Kidney capillary endothelial cell (primary cell): Measurements from ENCODE around the gene PRMT5.
"Not testable (repeated sequence)": the region's sequence is repeated elsewhere in the genome, so short reads cannot be mapped to it uniquely, and the experiment has no call there.

Experiments used
- DNase-seq: peaks from one replicate; pipeline ENCODE4 v3.0.0-alpha.2; 2018; ENCODE audit warnings: low spot score

Gene PRMT5

DNA sequence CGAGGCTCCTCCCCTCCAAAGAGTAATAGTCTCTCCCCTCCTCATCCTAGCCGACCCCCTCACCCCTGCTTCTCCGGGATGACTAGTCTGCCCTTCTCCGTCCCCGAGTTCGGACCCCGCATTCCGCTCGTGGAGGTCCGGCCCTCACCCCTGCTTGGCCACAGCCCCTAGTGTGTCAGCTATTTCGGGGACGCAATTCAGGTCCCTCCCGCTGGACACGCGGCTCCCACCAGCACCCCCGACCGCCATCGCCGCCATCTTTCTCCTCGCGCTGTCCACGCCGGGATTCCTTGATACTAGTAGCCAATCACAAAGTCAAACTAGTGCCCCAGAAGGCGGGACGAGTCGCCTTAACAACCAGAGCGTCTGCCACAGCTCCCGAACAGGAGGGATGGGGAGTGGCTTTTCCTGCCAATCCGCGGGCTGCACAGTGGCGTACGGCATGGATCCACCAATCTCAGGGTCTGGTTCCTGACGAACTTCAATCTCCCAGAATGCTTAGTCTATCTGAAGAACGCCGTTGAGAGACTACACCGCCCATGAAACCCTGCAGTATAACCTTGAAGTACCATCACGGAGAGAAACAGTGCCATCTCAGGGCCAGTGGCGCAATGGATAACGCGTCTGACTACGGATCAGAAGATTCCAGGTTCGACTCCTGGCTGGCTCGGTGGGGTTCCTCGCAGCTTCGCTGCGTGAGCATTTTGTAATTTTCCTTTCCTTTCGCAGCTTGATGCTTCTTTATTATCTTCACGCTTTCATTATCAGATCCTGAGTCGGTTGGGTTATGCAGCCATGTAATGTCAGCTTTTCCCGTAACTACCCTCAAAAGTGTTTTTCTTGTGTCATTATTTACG lies at the start of gene PRMT5:
Gene PRMT5, minus strand, starts transcription at position 273 of the 857 bp plus-strand sequence. Its CDS starts 15 bp downstream, at position 258.
- peak; percentile 100 for DNase-seq

DNA sequence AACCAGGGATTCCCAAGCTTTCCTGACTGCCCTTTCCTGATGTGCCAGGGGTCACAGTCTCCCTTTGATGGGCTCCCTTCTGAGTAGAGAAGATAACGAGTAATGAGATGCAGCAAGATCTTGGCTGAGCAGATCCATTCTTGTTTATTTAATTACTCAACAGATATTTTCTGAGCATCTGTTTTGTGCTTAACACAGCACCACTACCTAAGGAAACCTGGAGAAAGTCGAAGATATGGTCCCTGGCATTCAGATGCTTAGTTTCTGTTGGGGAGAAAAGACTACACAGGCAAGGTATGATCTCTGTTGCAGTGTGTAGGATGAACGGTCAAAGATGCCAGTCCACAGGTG lies 49.3 kb upstream of the PRMT5 start:
- no peak for DNase-seq

DNA sequence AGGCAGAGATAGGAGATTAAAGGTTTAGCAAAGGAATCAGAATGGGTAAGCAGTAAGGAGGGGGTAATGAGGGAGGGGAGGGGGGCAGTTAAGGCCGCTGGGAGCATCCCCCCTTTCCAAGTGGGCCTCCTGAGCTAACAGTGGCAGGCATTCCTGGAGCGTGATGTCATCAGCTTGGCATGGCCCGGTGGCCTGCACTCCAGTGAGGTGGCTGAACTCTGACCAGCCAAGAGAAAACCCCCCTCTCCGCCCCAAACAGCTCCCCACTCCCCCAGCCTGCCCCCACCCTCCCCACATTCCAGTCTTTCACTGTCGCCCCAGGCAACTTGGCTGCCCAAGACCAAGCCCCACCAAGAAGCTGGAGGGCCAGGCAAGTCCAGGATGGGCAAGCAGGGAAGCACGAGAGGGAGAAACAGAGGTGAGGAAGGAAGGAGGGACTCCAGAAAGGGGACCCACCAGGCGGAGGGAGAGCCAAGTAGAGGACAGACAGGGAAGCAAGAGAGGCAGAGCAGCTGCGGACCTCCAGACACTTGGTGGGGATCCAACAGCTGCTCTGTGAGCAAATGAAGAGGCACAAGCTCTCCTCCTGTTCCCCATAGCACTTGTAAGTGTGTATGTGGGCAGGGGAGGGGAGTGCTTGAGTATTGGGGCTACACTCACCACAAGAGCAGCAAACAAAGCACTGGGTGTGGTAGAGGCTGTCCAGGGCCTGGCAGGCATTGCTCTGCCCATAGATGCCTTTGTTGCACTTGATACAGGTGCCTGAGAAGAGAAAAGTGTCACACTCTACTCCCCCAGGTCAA lies 48.7 kb upstream of the PRMT5 start:
- DNase-seq, result no peak

DNA sequence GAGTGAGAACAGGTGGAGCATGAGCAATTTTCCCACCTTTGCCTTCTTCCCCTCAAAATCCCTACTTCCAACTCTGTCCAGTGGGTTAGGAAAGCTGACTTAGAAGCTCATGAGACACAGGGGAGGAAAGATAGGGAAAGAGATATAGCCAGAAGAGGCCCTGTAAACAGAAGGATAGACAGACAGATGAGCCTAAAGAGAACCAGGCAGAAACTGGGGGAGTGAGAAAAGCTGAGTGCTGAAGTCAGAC lies 48.2 kb upstream of the PRMT5 start:
- DNase-seq, result no peak

DNA sequence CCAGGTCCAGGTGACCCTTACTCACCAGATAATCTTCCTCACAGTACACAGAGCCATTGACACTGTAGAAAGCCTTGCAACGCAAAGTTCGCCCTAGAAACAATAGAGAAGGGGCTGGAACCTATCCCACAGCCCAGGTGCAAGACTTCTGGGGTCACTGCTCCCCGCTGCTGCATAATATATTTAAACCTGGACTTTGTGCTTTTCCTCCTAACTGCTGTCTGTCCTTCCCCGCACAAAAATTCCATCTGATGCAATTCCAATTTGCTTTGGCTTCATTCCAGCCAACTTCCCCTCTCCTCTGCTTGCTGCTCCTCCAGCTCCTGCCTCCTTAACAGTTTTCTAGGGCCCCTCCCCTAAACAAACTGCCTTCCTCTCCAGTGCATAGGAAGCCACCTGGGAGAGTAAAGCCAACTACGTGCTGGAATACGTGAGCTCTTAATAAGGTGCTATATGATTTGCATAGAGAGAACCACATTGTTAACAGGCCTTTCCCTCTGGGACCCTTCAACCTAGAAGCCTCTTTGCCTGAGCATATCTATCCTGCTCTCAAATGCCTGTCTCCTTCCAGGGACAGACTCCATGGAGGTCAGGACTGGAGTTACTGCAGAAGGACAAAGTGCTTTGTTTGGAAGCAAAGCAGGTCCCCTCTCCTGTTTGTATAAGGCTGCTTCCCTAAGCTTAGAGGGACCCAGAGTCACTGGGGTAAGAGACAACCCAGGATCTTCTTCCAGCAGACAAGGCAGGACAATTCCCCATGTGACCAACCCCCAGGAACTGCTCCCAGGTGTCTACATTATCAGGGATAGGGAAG lies 47.7 kb upstream of the PRMT5 start:
- no peak for DNase-seq

DNA sequence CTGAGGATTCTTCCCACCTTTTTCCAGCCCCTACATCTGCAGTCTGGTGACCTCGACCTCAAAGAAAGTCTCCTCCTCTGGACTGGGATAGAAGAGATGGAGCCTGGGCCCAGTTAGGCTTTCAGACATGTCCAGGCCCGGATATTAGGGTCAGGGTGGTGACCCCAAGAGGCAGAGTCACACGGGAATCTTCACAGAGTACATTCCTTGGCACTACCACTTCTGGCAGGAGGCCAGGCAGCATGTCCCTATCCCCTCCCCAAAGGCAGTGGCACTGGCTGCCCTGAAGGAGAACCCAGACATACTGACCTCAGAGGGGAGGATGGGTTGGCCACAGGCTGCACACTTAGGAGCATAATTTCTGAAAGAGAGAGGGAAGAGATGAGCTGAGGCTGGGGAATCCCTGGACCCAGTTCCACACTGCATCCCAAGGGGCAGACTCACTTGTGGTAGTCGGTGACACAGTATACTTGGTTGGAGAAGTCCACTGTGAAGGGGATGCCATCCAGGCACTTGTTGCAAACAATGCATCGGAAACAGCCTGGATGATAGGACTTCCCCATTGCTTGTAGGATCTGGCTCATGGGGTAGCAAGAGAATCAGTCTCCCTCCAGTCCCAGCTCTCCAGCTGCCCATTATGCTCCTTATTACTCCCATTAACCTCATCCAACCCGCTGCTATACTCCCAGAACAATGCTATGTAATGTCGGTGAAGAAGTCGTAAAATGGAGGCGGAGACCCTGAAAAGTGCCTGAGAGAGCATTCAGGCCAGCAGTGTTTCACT lies 45.5 kb upstream of the PRMT5 start:
- no peak for DNase-seq

DNA sequence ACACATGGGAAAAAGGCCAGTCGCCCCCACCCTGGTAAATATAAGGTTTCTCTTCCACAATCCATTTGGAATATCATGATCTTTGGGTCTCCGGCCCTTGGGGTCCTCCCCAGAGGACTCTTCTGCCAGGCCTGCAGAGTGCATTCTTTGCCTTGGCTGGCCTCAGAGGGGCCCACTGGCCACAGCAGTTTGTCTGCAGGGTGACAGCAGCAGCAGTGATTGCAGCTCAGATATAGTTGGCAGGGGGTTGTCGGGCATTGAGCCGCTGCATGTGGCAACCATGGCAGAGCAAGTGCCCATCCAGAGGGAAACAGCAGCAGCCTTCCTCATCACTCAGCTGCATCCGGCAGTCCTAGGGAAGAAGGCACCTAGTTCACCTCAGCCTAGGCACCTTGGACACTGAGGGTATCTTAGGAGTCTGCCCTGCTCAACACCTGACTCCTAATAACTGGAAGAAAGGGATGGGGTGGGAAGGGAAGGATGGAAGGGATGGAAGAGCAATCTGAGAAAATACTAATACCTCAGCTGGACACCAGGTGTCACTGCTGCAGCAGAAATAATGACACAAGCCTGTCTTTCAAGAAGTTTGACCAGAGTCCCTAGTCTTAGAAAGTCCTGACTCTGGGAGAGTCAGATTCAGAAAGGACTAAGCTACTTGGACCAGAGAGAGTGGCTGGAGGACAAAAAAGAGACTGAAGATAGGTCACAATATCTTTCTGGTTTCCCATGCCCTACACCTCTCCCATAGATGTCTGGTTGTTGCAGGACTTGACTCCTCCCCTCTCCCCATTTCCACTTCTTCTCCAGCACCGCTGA lies 44.2 kb upstream of the PRMT5 start:
- no peak for DNase-seq

DNA sequence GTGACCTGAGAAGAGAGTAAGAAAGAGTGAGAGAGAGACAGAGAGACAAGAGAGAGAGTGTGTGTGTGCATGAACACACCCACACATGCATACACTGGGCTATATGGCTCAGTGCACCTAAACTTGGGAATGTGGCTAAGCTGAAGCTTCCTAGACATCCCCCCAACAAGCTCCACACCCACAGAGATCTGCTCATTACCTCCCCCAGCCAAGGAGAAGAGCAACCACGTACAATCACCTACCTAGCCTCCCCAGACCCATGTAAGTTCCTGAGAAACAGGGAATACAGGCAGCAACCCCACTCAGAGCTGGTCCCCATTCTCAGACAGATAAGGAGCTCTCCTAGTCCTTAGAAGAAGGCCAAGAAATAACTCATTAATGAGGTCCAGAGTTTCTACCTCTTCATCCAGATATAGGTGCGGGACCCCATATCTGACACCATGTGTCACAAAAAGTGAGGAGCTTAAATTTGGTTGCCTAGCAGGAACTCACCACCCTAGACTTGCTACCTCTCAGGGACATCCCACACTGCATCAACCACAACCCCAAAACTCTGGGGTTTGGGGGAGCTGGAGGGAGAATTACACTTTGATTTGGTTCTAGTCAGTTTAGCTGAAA lies 43.2 kb upstream of the PRMT5 start:
- DNase-seq, result no peak

DNA sequence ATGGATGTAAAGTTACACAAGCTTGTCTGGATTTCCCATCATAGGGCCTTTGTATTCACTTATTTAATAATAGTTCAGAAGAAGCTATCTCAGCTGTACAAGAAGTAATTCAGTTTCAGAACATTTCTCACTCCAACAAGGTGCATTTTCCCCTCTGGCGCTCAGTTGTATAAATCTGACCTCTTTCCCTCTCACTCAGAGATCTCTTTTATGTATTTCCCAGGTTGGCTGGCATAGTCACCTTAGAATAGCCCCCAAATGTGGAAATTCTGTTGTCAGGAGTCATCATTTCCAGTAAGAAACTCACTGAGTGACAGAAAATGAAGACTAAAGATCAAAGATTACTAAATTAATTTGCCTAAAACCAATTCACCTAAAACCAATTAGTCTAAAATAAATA lies 42.0 kb upstream of the PRMT5 start:
- no peak for DNase-seq

DNA sequence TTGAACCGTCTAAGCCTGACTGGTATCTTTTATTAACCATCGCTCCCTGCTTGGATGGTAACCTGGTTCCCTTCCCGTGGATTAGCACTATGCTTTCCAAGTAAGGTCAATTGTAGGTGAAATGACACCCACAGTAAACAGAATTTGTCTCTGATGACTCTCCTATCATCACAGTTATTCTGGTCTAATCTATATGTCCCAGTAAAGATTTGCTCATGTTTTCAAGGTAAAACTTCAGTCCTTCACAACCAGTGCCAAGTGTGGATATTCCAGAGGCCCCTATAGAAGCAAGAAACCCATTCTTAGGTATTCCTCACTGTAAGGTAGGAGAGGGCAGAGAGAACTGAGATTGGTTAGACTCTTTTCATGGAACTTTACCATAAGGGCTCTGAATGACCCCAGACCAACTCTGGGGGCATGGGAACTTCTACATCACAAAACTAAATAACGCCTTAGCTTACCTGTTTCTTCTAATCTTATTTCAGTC lies 37.6 kb upstream of the PRMT5 start:
- no peak for DNase-seq

DNA sequence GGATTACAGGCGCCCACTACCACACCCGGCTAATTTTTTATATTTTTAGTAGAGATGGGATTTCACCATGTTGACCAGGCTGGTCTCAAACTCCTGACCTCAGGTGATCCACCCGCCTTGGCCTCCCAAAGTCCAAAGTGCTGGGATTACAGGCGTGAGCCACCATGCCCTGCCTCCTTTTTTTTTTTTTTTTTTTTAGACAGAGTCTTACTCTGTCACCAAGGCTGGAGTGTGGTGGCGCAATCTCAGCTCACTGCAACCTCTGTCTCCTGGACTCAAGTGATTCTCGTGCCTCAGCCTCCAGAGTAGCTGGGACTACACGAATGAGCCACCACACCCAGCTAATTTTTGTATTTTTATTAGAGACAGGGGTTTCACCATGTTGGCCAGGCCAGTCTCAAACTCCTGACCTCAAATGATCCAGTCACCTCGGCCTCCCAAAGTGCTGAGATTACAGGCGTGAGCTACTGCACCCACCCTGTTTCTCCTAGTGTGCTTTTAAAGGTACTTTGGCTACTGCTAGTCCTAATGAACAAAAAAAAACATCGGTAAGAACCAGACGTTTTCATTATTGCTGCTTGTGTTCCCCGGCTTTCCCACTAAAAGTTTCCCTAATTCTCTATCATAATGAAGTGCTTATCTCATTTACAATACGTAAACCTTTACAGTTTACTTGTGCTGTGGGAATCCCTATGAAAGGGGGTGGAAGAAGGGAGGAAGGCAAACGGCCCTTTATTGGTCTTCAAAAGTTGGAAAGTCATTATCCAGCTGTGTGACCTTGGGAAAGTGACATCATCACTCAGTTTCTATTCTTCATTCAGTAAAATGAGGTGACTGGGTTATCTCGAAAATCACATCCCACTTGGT lies 37.0 kb upstream of the PRMT5 start:
- not testable (repeated sequence) for DNase-seq

DNA sequence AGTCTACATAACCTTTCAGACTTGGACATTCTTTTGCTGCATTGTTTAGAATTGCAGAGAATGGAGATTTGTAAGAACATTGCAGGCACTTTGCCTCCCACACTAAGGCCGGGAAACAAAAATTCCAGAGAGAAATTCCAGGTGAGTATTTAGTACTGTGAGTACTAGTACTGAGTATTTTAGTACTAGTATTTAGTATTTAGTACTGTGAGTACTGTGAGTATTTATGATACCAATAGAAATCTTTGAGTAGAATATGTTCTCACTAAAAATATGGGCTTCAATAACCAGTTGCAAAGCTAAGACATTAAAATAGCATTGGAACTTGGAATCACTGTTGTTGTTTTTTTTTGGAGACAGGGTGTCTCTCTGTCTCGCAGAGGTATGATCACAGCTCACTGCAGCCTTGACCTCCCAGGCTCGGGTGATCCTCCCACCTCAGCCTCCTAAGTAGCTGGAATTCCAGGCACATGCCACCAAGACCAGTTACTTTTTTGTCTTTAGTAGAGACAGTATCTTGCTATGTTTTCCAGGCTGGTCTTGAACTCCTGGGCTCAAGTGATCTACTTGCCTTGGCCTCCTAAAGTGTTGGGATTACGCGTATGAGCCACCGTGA lies 33.0 kb upstream of the PRMT5 start:
- DNase-seq, result no peak

DNA sequence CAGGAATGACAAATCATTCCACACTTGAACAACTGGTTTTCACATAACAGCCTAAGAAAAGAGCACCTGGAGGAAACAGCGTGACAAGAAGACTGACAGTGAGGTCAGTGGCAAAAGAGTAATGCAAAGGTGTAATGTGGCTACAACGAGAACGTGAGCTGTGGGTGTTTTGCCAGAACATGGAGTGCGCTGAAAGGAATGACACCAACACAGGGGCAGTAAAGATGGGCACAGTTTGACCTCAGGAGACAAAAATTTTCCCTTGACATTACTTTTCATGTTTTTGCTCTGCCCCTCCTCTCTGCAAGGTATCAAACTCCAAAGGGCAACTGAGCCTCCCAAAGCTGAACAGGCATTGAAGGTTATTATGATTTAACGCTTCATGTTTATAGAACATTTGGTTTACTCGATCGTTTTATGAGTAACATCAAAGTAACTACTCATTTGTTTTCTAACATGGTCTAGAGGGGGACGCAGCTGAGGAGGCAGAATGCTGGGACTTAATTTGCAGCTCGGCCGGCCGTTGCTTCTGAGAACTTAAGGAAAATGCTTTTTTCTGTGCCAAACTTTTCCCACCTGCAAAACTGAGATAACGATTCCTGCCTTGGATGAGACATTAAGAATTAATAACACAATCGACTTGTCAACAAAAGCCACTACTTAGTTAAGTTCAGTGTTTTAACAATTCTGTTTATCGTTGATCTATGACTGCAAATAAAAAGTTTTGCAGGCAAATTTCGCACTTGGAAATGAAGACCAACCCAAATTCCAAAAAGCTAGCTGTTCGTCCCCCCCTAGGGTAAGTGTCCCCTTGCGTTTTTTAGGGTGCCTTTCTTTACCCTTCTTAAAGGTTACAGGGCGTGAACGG lies 26.8 kb upstream of the PRMT5 start:
- DNase-seq, result no peak

DNA sequence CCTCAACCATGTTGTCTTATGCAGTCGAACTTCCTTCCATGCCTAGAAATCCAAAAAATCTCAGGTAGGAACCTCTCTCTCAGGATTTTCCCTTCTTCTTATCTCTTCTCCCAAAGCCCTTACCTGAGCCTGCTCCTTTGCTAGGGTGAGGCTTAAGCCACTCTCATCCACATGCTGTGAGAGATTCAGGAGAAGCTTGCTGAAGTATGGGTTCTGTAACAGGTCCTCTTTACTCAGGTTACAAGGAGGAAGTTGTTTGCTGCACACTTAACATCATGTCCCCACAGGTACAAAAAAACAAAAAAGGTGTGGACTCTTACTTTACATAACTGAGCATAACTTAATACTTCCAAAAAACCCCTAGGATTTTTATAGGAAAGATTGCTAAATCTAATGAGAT lies 23.2 kb upstream of the PRMT5 start:
- DNase-seq, result no peak

DNA sequence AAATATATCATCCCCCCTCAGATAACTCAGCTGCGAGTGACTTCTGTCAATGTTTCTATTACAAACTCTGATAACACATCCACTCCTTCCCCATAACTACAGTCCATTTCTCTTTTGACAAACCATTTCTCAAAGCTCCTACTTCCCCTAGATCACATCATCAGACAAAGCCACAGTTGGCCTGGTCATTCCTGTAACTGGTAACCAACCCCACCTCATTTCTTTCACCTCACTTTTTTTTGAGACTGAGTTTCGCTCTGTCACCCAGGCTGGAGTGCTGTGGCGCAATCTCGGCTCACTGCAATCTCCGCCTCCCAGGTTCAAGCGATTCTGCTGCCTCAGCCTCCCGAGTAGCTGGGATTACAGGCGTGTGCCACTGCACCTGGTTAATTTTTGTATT lies 22.6 kb upstream of the PRMT5 start:
- DNase-seq, result not testable (repeated sequence)

DNA sequence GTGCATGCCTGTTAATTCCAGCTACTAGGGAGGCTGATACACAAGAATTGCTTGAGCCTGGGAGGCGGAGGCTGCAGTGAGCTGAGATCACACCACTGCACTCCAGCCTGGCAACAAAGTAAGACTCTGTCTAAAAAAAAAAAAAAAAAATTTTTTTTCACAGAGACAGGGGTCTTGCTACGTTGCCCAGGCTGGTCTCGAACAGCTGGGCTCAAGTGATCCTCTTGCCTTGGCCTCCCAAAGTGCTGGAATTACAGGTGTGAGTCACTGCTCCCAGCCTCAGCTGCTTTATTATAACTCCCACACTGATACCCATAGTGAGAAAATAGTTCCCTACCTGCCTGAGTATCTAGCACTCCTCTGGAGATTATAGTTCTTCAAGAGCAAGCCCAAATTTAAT lies 16.5 kb upstream of the PRMT5 start:
- no peak for DNase-seq

DNA sequence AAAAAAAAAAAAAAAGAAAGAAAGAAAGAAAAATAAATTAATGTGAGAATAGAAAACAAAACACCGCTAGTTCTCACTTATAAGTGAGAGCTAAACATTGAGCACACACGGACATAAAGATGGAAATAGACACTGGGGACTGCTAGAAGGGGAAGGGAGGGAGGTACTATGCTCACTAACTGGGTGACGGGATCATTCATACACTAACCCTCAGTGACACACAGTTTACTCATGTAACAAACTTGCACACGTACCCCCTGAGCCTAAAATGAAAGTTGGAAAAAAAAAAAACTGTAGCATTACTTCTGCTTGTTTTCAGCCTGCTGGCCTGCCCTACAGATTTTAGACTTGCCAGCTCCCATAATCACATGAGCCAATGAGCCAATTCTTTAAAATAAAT lies 10.5 kb upstream of the PRMT5 start:
- DNase-seq, result no peak

DNA sequence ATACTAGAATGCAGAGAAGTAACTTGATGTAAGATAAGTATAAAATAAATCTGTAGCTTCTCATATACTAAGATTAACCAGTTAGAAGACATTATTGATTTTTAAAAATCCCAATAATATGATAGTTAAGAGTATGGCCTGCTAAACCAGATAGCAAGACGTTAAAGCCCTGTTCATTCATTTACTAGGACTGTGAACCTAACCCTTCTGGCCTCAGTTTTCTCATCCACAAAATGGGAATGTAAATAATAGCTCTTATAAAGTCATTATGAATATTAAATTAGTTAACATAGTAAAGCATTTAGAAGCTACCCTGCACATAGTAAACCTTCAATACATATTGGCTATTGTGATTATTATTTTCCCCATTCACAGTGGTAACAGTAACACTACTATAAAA lies 6.0 kb upstream of the PRMT5 start:
- no peak for DNase-seq
